Activated CD4-positive, alpha-beta T cell treated with anti-CD3 and anti-CD28 coated beads, Interleukin-2, amount 10 ng/mL, durations not matched to agents 24 days and 14 days (primary cell): Measurements from ENCODE around the gene PDE5A. TPM values are rescaled to one million over a fixed set of nuclear protein-coding genes. Genes with fewer than 3 reads are reported as not detected.

Source experiments
- DNase-seq: peaks from one replicate; pipeline ENCODE4 v3.0.0; 2022
- H3K27ac Mint-ChIP-seq: one replicate; pipeline ENCODE4 v1.8.0; 2022; ENCODE audit warnings: mild to moderate bottlenecking, mixed read lengths
- H3K27me3 Mint-ChIP-seq: one replicate; pipeline ENCODE4 v1.8.0; 2022; ENCODE audit warnings: mixed read lengths
- H3K36me3 Mint-ChIP-seq: one replicate; pipeline ENCODE4 v1.8.0; 2022; ENCODE audit warnings: low read depth, mild to moderate bottlenecking, mixed read lengths
- H3K4me1 Mint-ChIP-seq: one replicate; pipeline ENCODE4 v1.8.0; 2021; ENCODE audit warnings: mixed read lengths
- H3K4me3 Mint-ChIP-seq: one replicate; pipeline ENCODE4 v1.8.0; 2022; ENCODE audit warnings: mild to moderate bottlenecking, moderate library complexity, mixed read lengths
- H3K9me3 Mint-ChIP-seq: one replicate; pipeline ENCODE4 v1.8.0; 2021; ENCODE audit warnings: mixed read lengths
- intact Hi-C: fragments of 100-400 bp; cut with micrococcal nuclease; formaldehyde crosslinking; loops from one replicate; pipeline ENCODE4 v1.15.1; 2023
- total RNA-seq: library from RNA; stranded (reverse); gene quantifications from 2 replicates; pipeline ENCODE4 v1.2.3, GENCODE V29; 2022

The PDE5A gene
- total RNA-seq, 1 donor from 2014 or later: not detected

- Mint-ChIP-seq H3K4me3 (no peak overlapping the region), H3K27me3 (no peaks in the 10 kb centered on the region), H3K36me3 (peaks cover 9% of the 10 kb centered on the region), H3K4me1 (no peaks in the 10 kb centered on the region), H3K27ac (no peak overlapping the region), H3K9me3 (no peaks in the 10 kb centered on the region)
- no peak for DNase-seq
- intact Hi-C loops: no loop called here
These were observed 91.8 kb downstream of the PDE5A start for GRCh38 chr4:119536572-119537528.

GRCh38 chr4:119532319-119532718, 96.3 kb downstream of the PDE5A start:
- H3K36me3 Mint-ChIP-seq: peaks cover 12% of the 10 kb centered on the region
- H3K27ac Mint-ChIP-seq: no peak overlapping the region
- DNase-seq: no peak
- H3K9me3 Mint-ChIP-seq: no peaks in the 10 kb centered on the region
- no peak overlapping the region for H3K4me3 Mint-ChIP-seq
- H3K4me1 Mint-ChIP-seq: no peaks in the 10 kb centered on the region
- intact Hi-C loops: no loop called here
- H3K27me3 Mint-ChIP-seq: no peaks in the 10 kb centered on the region

GRCh38 chr4:119529788-119530187, 98.8 kb downstream of the PDE5A start:
- no peak for DNase-seq
- H3K27me3 Mint-ChIP-seq: no peaks in the 10 kb centered on the region
- no peak overlapping the region for H3K4me3 Mint-ChIP-seq
- intact Hi-C loops: no loop called here
- no peak overlapping the region for H3K27ac Mint-ChIP-seq
- H3K9me3 Mint-ChIP-seq: no peaks in the 10 kb centered on the region
- H3K36me3 Mint-ChIP-seq: peaks cover 11% of the 10 kb centered on the region
- no peaks in the 10 kb centered on the region for H3K4me1 Mint-ChIP-seq

- Mint-ChIP-seq H3K4me3 (no peak overlapping the region), H3K9me3 (no peaks in the 10 kb centered on the region), H3K27me3 (no peaks in the 10 kb centered on the region), H3K36me3 (peaks cover 8% of the 10 kb centered on the region), H3K27ac (no peak overlapping the region), H3K4me1 (no peaks in the 10 kb centered on the region)
- no peak for DNase-seq
- intact Hi-C loops: no loop called here
These were observed 101.6 kb downstream of the PDE5A start for GRCh38 chr4:119526786-119527550.

- intact Hi-C loops: no loop called here
- no peak overlapping the region for H3K4me3 Mint-ChIP-seq
These were observed 102.6 kb downstream of the PDE5A start for GRCh38 chr4:119525771-119526712.

GRCh38 chr4:119525005-119525749, 103.4 kb downstream of the PDE5A start:
- peaks cover 10% of the 10 kb centered on the region for H3K36me3 Mint-ChIP-seq
- no peaks in the 10 kb centered on the region for H3K4me1 Mint-ChIP-seq
- H3K9me3 Mint-ChIP-seq: no peaks in the 10 kb centered on the region
- no peak overlapping the region for H3K27ac Mint-ChIP-seq
- H3K27me3 Mint-ChIP-seq: no peaks in the 10 kb centered on the region
- no peak overlapping the region for H3K4me3 Mint-ChIP-seq
- intact Hi-C loops: no loop called here
- DNase-seq: no peak

More at GRCh38 chr4:119525771-119526712, 102.6 kb downstream of the PDE5A start:
- no peaks in the 10 kb centered on the region for H3K9me3 Mint-ChIP-seq
- no peak for DNase-seq
- H3K27me3 Mint-ChIP-seq: no peaks in the 10 kb centered on the region
- H3K4me1 Mint-ChIP-seq: no peaks in the 10 kb centered on the region
- H3K36me3 Mint-ChIP-seq: peaks cover 8% of the 10 kb centered on the region
- no peak overlapping the region for H3K27ac Mint-ChIP-seq

GRCh38 chr4:119523399-119523798, 105.2 kb downstream of the PDE5A start:
- H3K9me3 Mint-ChIP-seq: no peaks in the 10 kb centered on the region
- H3K36me3 Mint-ChIP-seq: peaks cover 10% of the 10 kb centered on the region
- DNase-seq: no peak
- H3K4me3 Mint-ChIP-seq: no peak overlapping the region
- intact Hi-C loops: no loop called here
- H3K27ac Mint-ChIP-seq: no peak overlapping the region
- no peaks in the 10 kb centered on the region for H3K4me1 Mint-ChIP-seq
- H3K27me3 Mint-ChIP-seq: no peaks in the 10 kb centered on the region

GRCh38 chr4:119521268-119521667, 107.3 kb downstream of the PDE5A start:
- Mint-ChIP-seq H3K4me1 (no peaks in the 10 kb centered on the region), H3K36me3 (peaks cover 11% of the 10 kb centered on the region), H3K9me3 (no peaks in the 10 kb centered on the region), H3K4me3 (no peak overlapping the region), H3K27ac (no peak overlapping the region), H3K27me3 (no peaks in the 10 kb centered on the region)
- intact Hi-C loops: no loop called here
- no peak for DNase-seq

- Mint-ChIP-seq H3K27ac (no peak overlapping the region), H3K36me3 (peaks cover 11% of the 10 kb centered on the region), H3K9me3 (no peaks in the 10 kb centered on the region), H3K4me1 (no peaks in the 10 kb centered on the region), H3K4me3 (no peak overlapping the region), H3K27me3 (no peaks in the 10 kb centered on the region)
- intact Hi-C loops: no loop called here
- no peak for DNase-seq
These were observed 109.6 kb downstream of the PDE5A start for GRCh38 chr4:119518915-119519410.

- DNase-seq: no peak
- Mint-ChIP-seq H3K9me3 (no peaks in the 10 kb centered on the region), H3K27ac (no peak overlapping the region), H3K36me3 (peaks cover 15% of the 10 kb centered on the region), H3K4me3 (no peak overlapping the region), H3K27me3 (no peaks in the 10 kb centered on the region), H3K4me1 (no peaks in the 10 kb centered on the region)
- intact Hi-C loops: no loop called here
These were observed 110.2 kb downstream of the PDE5A start for GRCh38 chr4:119518230-119518892.

GRCh38 chr4:119517361-119518229, 111.0 kb downstream of the PDE5A start:
- no peak for DNase-seq
- Mint-ChIP-seq H3K9me3 (no peaks in the 10 kb centered on the region), H3K27me3 (no peaks in the 10 kb centered on the region), H3K4me3 (no peak overlapping the region), H3K27ac (no peak overlapping the region), H3K36me3 (peaks cover 15% of the 10 kb centered on the region), H3K4me1 (no peaks in the 10 kb centered on the region)
- intact Hi-C loops: no loop called here

GRCh38 chr4:119512398-119512797, 116.2 kb downstream of the PDE5A start:
- Mint-ChIP-seq H3K4me3 (no peak overlapping the region), H3K4me1 (no peaks in the 10 kb centered on the region), H3K27me3 (no peaks in the 10 kb centered on the region), H3K9me3 (no peaks in the 10 kb centered on the region), H3K36me3 (peaks cover 15% of the 10 kb centered on the region), H3K27ac (no peak overlapping the region)
- no peak for DNase-seq
- intact Hi-C loops: no loop called here
